HG02938 (cell line): Measurements from ENCODE around the gene RAMACL.

Source experiments
- ATAC-seq: cut with Tn5 transposase; IDR thresholded peaks from one replicate; pipeline ENCODE4 v1.9.1; 2021; ENCODE audit warnings: mild to moderate bottlenecking, moderate library complexity; ENCODE audit not compliant: unreplicated experiment

The RAMACL gene

DNA sequence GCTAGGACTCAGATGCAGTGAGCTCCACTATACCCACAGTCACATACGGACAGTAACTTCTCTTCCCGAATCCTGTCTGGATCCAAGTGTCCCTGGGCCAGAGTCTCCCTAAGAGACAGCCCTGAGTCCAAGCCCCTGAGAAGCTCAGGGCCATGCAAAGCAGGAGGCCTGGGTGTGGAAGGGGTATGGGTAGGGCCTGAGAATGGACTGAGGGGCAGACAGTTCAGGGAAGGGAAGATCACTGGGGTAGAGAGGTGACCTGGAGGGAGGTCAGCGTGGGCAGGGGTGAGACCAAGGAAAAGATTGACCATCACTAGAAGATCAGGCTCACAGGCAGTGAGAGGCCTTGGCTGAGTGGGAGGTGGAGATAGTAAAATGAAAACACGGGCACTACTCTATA lies 31.8 kb upstream of the RAMACL start:
- ATAC-seq = no peak

DNA sequence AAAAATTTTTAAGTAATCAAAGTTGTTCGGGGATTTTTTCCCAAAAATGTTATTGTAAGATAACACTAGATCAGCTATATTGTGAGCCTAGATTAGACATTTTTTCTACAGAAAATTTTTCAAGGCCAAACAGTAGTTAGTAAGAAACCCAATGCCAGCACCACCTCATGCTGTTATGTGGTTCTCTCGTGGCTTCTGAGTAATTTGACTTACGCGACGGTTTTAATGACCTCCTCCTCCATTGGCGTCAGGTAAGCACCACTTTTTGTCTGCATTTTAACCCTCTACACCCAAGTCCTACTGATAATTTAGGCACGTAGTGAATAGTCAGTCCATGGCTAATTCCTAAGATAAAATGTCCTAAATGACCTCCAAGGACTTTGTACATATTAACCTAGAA lies 30.9 kb upstream of the RAMACL start:
- ATAC-seq = no peak

DNA sequence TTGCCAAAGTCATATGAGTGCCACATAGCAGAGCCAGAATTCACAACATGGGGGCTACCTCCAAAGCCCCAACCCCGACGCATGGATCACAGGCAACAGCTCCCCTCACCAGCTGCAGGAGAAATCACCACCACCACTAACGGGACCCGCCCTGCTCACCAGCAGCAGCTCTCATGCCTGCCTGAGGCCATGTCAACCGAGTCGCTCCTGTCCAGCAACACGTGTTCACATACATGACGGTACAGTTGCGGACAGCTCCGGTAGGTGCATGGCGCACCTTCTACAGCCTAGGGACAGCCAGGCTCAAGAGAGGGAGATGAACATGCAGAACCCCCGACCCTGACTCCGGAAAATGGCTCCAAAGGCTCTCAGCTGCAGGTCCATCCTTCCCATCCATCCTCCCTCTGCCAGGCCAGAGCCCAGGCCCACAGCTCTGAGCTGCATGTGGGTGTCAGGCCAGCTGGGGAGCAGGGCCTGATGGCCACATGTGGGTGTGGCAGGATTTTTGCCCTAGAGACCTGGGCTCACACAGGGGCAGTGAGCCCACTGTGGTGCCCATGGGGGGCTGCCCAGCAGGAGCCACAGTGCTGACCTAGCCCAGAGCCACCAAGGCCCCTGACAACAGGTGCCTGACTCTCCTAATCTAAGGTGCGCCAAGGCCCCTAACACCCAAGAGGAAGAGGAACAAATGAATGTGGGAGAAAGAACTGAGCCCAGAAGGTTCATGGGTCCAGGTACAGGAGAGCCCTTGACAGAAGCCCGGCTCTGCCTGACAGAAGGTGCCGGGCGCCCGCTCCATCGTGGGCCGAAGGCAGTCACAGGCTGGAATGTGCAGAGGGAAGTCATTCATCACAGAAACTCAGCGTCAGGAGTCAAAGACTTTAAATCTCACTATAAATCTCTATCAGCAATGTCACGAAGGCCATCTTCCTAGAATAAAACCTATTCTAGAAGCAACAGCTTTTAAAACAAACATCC lies 30.1 kb upstream of the RAMACL start:
- ATAC-seq = no peak

DNA sequence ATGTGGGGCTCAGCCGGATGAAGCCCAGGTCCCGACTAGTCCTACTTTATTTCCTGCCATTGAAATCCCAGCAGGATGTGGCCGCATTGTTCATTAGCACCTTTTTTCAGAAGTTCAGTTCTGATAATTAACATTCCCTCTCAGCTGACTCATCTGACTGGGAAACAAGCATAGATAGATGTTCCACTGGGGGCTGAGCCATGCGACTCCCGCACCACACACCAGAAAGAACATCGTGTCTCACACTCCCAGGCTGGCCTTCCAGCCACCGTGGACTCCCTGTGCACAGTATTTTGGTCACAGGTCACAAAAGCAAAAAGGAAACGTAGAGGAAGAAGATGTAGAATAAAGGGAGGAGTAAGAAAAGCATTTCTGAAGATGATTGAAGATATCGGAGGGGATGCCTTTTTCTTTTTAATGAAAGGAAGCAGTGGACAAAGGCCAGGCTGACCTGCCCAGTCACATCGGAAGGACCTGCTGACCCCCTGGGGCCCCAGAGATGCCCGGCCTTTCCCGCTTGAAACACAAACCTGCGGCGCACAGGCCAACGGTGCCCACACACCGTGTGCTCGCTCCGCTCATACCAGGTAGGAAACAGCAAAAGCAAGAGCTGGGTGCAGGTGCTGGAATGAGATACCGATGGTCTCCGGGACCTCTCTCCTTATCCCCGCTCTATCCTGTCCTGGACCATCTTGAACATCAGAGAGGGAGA lies 28.7 kb upstream of the RAMACL start:
- no peak for ATAC-seq

DNA sequence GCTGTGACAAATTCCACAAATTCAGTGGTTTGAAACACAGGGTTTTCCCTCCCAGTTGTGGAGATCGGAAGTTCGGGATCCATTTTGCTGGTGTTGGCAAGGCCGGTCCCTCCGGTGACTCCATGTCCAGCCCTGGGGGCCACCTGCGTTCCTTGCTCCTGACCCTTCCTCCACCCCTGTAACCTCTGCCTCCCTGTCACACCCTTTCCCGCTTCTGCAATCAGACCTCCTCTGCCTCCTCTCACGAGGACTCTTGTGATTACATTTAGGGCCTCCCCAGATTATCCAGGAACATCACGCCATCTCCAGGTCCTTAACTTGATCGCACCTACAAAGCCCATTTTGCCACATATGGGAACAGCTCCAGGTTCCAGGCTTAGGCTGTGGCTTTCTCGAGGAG lies 28.1 kb upstream of the RAMACL start:
- no peak for ATAC-seq

DNA sequence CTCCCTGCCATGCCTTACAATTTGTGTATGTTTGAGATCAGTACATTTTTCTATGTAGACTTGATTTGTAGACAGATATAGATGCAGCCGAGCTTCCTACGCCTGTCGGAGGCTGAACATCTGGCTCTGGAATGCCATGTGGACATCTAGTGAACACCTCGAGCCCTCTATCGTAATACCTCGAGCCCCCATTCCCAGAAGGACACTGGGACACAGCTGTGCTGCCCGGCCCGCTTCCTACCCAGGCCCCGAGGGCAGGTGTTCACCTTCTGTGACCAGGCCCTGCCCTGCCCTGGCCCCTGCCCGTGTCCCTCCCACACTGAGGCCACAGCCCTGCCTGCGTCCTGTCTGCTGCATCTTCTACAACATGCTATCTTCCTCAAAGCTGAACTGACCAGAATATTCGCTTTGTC lies 27.7 kb upstream of the RAMACL start:
- no peak for ATAC-seq

GRCh38 chr6:166613027-166613426 lies 26.5 kb upstream of the RAMACL start:
- ATAC-seq = no peak

DNA sequence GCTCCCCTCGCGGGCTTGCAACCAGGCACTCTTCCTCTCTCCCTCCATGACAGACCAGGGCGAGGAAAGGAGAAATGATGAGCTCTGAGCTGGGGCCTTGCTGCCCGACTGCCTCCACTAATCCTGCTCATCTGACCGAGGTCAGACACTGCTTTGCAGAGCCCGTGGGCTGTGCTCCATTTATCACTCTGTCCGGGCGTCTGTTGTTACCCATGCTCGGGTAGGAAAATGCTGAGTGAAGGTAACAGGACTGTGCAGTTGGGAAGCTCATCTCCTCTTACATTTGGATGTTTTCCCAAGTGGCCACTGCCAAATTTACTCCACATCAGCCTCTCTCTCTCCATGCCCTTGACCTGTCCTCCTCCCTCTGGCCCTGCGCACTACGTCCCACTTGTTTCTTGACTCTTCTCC lies 26.0 kb upstream of the RAMACL start:
- ATAC-seq = no peak

DNA sequence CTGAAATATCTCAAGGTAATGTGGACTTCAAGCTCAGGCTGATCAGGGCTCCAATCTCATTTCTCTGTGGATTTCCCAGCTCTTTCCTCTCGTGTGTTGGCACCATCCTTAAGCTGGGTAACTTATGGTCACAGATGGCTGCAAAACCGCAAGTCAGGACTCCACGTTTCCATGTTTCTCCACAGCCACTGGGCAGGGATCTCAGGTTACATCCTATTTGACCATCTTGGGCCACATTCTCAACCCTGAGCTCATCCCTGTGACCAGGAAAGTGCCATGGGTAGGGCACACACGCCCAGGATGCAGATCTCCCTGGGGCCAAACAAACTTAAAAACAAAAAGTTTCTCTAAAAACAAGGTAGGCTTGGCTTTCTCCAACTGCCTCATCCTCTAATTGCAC lies 25.2 kb upstream of the RAMACL start:
- no peak for ATAC-seq

GRCh38 chr6:166610069-166610468 lies 23.6 kb upstream of the RAMACL start:
- no peak for ATAC-seq

GRCh38 chr6:166608774-166609173 lies 22.3 kb upstream of the RAMACL start:
- no peak for ATAC-seq

- ATAC-seq = no peak
Observed at GRCh38 chr6:166605752-166606151, 19.3 kb upstream of the RAMACL start.

DNA sequence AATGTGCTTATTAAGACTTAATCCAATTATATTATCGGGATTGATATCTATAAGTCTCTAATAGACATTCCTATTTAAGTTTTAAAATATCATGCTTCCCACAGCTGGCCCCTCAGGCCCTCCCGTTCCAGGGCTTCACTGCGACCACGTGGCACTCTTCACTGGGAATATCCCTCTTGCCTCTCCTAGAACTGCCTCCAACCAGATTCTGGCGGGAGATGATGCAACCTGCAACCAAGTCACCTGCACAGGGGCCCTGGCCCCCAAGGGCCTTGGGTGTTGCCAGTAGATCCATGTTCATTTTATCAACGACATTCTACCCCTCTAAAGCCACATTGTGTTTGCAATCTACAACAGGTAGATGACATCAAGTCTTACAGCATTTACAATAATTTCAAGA lies 18.4 kb upstream of the RAMACL start:
- ATAC-seq = no peak

DNA sequence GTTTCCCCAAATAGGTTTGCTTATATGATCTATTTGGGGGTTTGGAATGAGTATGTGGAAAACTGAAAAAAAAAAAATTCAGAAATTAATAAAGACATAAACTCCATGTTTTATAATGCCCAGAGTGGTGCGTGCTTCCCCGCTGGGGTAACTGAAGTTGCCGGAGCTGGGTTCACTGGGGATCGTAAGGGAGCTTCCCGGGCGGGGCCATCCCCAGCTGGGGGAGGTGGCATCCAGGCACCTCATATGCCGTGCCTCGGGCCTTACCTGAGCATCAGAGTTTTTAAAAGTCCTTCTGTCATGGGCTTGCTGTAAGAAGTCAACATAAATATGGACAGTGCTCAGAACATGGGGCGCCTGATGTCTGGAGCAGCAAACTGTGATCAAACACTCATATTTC lies 17.9 kb upstream of the RAMACL start:
- ATAC-seq = no peak

DNA sequence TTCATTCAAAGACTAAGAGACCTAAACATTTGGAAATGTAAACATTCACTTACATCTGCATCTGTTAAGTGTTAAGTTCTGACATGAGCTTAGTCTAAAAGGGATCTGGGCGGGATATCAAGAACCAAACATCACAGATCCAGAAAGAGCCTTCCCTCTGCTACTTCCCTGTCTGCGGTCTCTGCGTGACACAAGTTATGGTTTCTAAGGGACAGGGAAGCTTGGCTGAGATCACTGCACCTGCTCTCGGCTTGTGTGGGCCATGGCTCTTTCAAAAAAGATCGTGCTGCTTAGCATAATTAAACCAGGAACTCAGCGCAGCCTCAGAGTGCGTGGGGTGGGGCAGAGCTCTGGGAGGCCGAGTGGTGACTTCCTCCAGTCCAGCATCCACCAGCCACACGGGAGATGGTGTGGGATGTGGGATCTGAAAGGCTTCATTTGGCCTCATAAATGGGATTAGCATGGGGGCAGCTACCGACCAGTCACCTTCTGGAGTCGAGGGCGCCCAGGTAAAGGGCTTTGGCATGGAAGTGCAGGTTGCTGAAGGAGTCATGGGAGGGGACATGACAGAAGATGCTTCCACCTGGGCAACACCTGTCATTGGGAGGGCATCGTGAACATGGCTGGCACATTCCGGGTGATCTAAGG lies 16.7 kb upstream of the RAMACL start:
- ATAC-seq = no peak

GRCh38 chr6:166601956-166602355 lies 15.5 kb upstream of the RAMACL start:
- ATAC-seq = no peak

- ATAC-seq = no peak
Observed at GRCh38 chr6:166600931-166601330, 14.5 kb upstream of the RAMACL start.

GRCh38 chr6:166599205-166599604 lies 12.7 kb upstream of the RAMACL start:
- ATAC-seq = no peak

- ATAC-seq = no peak
Observed at GRCh38 chr6:166598441-166599138, 12.1 kb upstream of the RAMACL start.

DNA sequence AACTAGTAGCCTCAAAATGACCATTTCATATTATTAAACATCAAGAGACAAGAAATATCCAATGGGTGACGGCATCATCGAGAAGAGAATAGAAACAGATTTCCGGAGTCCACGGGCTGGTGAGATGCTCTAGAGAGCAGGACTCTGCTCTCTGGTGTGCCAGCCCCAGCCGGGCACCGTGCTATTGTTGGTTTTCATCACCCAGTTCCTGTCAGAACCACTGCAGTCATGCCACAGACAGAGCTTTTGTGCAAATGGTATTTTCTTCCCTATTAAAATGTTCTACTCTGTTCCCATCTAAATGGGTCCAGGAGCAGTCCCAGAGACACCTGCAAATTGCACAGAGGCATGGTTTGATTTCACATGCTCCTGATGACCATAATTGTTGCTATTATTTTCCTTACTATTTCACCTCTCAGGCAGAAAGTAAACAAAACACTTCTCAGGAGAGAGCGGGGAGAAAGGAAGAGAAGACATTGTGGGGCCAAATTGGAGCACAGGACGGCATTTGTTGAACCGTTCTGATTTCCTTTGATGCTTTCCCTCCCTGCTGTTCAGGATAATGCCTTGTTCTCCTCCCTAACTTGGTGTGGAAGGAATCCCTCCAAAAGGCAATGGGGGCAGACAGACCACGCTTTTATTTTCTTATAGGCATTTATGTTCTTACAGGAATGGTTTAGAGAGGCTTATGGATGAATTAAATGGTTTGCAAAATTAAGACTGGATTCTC lies 11.4 kb upstream of the RAMACL start:
- ATAC-seq = no peak
